T-helper 1 cell treated with Interleukin-12 subunit alpha and Interleukin-12 subunit beta and Interleukin-4 antibody, amounts not matched to agents 30 ng/mL and 1 ng/mL, for 36 hours (primary cell): Measurements from ENCODE around the gene USP24. TPM values are rescaled to one million over a fixed set of nuclear protein-coding genes. Genes with fewer than 3 reads are reported as not detected.
"Not testable (repeated sequence)": the region's sequence is repeated elsewhere in the genome, so short reads cannot be mapped to it uniquely, and the experiment has no call there.

Source experiments
- intact Hi-C: fragments of 100-400 bp; cut with micrococcal nuclease; formaldehyde crosslinking; loops from one replicate; pipeline ENCODE4 v1.15.1; 2024
- total RNA-seq: library from RNA; stranded (reverse); gene quantifications from 2 replicates; pipeline ENCODE4 v1.2.3, GENCODE V29; 2022

The USP24 gene
- total RNA-seq, 1 donor from 2014 or later = 43.9 TPM

DNA sequence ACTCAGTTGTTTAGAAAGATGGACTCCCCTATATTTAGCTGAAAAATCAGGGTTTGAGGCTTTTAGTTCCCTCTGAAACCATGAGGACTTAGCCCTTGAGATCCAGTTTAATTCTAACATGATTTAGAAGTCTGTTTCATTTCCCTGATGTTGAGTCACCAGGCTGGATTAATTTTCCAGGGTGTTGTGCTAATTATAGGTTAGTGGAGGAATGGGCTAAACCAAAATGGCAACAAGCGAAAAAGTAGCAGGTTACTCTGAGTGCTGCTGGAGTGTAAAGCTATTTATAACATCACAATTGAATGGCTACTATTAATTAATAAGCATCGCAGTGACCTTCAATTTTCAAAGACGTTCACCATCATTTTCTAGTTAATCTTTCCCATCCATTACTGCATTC, 15.5 kb upstream of the USP24 start:
- intact Hi-C loops = no loop called here

DNA sequence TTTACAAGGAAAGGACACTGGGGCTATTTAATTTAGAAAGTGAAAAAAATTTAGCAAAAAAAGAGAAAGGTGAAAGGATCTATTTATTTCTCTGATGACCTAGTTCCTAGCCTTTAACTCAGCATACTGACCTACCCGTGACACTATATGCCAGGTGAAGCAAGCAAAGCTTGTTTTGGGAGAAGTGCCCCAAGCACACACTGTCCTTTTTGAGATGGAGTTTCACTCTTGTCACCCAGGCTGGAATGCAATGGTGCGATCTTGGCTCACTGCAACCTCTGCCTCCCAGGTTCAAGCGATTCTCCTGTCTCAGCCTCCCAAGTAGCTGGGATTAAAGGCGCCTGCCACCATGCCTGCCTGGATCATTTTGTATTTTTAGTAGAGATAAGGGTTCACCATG, 14.6 kb upstream of the USP24 start:
- intact Hi-C loops = not testable (repeated sequence)

DNA sequence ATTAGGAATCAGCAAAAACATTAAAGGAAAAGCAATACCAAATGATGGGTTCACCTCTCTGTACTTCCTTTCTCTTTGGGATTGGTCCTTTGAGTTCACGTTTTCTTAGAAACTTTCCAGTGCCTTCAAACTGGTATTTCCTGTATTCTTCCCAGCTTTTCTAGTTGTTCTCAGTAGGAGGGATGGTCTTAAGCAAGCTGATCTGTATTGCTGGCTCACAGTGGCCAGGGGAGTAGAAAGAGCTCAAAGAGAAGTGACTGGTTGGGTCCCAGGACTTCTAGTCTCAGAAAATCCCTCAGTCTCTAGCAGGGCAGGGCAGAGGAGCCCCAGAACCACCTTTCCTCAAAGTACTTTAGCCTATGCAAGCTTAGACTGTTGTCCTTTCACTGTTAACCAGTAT, 10.1 kb upstream of the USP24 start:
- intact Hi-C loops = no loop called here

DNA sequence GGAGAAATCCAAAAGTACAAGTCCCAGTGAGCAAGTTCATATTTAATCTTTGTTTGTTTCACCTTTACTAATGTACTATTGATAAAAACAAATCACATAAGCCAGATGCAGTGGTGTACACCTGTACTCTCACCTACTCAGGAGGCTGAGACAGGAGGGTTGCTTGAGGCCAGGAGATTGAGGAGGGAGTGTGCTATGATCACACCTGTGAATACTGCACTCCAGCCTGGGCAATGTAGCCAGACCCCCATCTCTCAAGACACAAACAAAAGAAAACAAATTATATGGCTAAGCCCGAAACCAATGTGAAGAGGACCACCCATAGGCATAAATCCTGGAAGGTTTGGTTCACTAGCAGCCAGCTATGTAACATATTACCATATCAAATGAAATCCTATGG, 9.6 kb upstream of the USP24 start:
- intact Hi-C loops = no loop called here

DNA sequence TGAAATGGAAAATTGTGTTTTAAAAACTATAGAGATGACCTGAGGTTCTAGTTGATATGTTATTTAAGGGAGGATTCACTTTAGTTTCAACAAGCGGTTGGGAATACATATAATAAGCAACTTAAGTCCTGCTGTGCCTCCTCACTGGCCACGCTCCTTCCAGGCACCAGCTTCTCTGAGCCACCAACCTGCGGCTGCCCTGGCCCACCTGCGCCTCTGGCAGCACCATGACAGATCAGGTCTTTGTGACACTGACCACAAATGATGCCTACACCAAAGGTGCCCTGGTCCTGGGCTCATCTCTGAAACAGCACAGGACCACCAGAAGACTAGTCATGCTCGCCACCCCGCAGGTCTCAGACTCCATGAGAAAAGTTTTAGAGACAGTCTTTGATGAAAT, 7.0 kb upstream of the USP24 start:
- intact Hi-C loops = no loop called here

DNA sequence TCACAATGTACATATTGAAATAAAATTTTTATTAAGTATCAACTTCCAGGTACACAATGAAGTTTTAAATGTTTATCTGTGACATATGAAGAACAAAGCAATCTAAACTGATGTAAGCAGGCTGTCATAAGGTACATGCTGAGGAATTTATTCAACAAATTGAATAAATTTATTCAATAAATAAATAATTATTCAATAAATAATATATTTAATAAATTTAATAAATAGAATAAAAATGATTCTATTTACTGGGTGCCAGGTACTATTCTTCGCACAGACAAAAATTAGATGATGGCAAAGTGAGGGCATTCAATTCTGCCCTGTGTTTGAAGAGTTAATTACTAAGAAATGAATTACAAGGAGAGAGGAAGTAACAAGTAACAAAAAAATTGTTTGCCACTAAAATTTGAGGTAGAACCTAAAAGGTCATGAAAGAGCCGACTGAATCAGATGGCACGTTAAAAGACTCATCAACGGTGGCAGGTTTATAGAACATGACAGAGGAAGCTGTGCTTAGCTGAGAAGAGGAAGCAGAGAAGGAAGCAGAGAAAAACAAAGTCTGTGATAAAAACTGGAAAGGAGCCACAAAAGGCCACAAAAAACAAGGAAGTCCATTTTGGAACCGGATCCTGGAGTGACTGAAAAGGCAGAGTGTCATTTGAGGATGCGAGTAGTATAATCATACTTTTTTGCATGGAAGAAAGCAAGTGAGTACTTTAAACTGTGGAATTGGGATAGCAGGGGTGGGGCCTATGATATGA, 2.2 kb upstream of the USP24 start:
- intact Hi-C loops = loop anchor here (5.0 to 10.0 kb wide), 4 partner anchors 333 to 1890 kb away; partner anchors contain the start of genes DHCR24, IFT25, LRP8 and LRRC42

DNA sequence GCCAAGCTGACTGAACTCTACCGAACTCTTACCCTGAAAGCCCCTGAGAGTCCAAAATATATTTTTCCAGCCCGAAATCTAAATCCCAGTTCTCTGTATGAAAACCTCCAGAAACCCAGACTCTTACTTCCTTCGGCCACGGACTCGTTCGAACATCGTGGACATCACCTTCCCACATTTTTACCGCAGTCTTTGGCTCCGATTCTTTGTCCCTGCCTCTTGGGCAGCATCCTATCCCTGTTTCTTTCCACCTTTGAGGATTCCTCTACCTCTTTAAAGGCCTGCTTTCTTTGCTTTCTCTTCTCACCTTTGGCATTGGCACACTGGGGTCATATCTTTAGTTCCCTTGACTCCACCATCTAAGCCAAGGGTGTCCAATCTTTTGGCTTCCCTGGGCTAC, 932 bp upstream of the USP24 start:
- intact Hi-C loops = loop anchor here (5.0 to 10.0 kb wide), 4 partner anchors 331 to 1889 kb away; partner anchors contain the start of genes DHCR24, IFT25, LRP8 and LRRC42

DNA sequence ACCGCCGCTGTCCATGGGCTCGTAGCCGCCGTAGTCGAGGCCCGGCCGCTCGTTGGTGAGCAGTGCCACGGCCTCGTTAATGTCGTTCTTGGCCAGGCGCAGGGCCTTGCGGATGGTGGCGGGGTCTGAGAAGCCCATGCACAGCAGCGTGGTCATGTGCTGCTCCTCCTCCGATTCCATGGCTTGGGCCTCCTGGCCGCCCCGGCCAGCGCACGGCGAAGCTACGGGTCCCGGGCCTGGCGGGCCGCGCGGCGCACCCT, 300 bp downstream of the USP24 start:
- intact Hi-C loops = loop anchor here (1.0 to 10.0 kb wide), 9 partner anchors 43 to 1888 kb away; partner anchors contain the start of genes CYB5RL, DHCR24, IFT25 and LRP8

DNA sequence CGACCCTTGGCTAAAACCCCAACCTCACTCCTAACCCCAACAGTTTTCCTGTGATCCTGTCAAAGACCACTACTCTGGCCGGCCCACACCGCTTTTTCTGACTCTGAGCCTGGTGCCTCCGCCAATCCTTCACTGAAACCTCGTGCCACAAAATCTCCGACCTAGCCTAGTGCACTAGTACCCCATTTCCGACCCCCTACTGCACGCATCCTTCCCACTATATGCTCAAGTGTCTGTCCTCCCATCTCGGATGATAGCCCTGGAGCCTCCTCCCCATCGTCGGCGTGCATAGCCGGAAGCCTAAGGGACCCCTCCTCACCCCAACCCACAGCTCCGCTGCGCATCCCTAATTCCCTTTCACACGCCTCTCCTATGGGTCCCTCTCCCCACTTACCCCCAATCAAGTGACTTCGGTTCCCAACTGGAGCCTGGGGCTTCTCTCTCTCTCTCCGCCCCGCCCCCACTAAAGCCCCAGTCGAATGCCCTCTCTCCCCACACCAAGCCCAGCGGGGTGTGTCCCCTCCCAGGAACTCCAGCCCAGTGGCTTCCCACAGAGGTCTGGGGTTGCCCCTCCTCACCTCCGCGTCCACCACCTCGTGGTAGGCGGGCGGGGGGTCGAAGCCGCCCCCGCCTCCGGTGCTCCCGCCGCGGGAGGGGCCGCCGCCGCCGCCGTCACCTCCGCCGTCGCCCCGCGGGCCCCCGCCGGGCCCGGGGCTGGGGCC, 791 bp downstream of the USP24 start:
- intact Hi-C loops = loop anchor here (1.0 to 10.0 kb wide), 6 partner anchors 44 to 1270 kb away; partner anchors contain the start of genes CYB5RL, DHCR24, IFT25 and LRRC42

DNA sequence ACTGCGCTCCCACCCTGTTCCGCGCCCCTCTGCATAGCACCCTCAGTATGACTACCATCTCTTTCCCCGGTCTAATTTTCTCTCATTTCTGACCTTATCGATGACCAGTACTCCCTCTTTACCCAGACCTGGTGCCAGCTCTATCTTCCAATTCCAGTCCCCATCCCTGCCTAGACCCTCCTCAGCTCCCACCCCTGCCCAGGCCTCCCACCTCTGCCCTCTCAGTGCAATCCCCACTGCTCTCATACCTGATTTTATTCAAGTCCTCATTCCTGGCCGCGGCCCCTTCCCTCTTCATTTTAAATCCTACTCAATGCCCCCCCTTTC, 1.3 kb downstream of the USP24 start:
- intact Hi-C loops = loop anchor here (1.0 to 10.0 kb wide), 9 partner anchors 9 to 1269 kb away; partner anchors contain the start of genes CYB5RL, DHCR24, IFT25 and LRRC42

DNA sequence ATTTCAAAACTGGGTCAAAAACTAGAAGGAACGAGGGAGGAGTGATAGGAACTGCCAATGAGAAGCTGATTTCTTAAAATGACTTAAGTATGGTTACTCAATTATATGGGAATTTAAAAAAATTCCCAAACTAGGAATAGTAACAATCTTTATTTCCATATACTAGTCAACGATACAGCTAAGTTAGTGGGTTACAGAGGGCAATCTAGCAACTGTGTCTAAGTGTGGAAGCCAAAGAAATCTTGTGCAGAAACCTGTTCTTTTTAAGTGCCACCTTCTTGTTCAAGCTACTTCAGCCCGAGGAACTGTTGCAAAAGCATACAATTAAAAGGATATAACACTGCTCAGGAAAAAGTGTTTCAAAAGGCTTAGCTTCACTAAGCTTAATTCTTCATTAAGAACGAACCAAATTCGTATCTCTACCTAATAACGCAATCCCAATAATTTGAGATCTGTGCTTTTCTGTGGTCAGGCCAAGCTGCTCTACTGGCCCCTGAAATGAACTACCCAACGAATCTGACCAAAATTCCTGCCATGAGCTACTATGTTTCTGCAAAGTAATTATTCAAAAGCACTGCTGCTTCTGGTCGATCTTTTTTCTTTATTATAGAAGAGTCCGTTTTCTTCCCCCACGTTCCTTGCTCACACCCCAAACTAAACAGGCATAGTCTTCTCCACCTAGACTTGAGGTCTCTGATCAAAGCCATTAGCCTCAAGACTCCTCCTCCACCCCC, 1.8 kb downstream of the USP24 start:
- intact Hi-C loops = loop anchor here (1.0 to 10.0 kb wide), 7 partner anchors 8 to 1269 kb away; partner anchors contain the start of genes DHCR24, IFT25, LRRC42 and SSBP3

DNA sequence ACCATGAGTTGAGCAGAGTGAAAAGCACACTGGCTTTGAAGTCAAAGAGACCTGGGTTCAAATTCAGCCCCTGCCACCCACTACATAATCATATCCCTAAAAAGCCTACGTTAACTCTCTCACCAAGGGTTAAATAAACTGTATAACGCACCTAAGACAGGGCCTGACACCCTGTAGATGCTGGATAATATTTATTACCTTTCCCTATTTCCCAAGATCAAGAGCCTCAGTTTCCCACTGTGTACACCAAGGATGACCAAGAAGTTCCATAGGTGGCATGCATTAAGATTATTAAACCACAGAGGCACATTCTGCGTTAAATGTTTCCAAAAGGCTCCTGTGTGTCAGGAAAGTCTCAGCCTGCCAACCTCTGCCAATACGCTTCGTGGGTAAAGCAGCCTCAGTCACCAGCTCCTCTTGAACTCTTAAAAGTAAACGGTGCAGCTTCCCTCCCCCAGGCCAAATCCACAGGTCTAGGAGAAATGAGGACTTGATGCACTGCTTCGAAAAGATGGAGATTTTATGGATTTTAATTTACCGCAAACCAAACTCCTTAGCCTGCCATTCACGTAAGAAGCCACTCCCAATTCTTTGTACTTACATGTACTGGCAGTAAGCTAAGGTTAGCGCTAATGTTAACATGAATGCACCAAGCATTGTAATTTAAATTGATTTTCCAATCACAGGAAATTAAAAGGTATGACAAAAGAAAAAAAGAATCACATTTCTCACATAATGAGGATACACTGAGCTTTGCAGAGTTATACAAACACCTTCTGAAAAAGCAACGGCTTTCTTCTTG, 2.6 kb downstream of the USP24 start:
- intact Hi-C loops = loop anchor here (1.0 to 10.0 kb wide), 7 partner anchors 7 to 1268 kb away; partner anchors contain the start of genes DHCR24, IFT25, LRRC42 and SSBP3

DNA sequence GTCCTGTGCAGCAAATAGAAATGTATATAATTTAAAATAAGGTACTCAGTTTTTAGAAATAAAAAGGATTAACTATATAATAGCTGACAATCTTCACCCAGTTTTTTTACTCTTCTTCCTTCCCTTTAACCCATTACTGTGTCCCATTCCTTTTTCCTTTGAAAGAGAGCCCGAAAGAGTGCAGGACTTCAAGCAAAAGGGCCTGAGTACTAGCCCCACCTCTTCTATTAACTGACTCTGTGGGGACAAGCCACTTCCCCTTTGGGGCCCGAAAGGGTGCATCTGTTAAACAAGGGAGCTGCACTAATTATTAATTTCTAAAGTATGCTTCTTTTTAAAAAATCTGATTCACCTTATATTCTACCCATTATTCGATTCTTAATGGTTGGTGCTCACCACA, 3.3 kb downstream of the USP24 start:
- intact Hi-C loops = loop anchor here (2.0 to 10.0 kb wide), 6 partner anchors 15 to 1267 kb away; partner anchors contain the start of genes DHCR24, IFT25, LRRC42 and SSBP3

DNA sequence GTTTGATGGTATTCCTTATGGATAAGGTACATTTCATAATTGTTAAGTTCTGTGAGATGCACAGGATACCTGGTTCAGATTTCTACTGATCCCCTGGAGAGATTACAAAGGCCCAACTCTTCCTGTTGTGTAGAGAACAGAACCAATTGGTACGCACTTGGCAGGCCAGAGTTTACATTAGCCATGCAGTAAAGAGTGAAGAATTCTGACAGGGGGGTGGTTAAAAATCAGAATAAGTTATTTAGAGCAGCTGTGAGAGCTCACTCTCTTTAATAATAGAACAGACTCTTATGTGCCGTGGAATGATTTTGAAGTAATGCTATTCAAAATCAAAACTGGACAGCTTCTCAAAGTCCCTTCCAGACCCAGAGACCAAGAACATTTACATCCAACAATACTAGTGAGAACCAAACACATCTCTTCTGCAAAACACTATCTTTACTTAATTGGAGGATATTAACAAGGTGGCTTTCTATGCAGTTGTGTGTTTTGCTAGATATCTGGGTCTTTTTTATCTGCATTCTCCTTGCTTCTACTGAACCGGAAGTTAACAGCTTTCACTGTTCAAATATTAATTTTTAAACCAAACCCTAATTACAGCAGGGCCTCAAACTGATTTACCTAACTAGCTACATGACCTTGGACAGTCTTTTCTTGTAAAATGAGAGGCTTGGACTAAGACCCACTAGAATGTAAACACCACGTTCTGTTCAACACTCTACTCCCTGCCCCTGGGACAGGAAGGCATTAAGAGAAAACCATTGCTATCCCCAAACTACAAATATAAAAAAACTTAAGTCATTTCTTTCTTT, 4.0 kb downstream of the USP24 start:
- intact Hi-C loops = loop anchor here (5.0 to 10.0 kb wide), 4 partner anchors 326 to 1266 kb away; partner anchors contain the start of genes DHCR24, IFT25, LRRC42 and SSBP3

DNA sequence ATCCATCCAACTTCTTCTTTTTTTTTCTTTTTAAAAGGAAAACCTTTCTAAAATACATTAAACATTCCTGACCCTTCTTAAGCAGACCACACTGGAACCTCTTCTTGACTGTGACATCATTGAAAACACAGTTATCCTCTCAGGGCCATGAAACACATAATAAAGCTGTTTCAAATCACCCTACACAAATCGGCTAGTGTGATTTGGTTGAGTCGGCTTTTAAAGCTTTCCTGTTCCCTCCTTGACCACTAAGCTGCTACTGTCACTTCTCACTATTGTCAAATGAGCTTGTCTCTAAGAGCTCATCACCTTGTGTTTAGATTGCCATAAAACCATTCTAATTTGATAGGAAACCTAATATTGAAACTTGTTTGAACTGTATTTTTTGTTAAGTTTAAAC, 5.9 kb downstream of the USP24 start:
- intact Hi-C loops = no loop called here

DNA sequence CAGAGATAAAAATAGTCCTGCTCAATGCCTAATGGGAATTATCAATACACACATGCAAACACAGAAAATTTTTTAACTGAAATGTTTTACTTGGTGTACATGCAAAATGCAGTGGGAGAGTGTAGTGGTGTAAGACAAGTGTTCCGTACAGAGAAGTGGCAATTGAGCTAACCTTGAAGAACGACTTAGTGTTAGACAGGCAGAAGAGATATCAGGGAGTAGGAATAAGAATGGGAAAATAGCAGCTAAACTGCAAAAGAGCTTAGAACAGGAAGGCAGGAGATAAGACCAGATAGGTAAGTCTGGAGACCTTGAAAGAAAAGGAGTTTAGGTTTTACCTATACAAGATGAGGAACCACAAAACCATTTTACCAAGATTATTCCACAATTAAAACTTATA, 9.0 kb downstream of the USP24 start:
- intact Hi-C loops = no loop called here

DNA sequence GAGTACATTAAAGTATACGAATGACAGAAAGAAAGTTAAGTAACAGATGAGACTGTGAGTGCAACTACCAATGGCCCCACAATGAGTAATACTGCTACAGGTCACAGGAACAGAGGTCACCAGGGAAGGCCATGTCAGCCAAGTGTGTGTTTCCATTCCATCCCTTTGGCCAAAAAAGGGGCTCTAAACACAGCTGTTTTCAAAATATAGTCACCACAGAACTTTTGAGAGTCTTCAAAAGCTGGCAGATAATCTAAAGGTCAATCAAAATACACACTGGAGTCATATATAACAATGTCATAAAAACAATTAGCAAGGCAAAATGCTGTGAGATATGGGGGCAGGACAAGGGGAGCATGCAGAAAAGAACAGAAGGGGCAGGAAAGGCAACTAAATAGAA, 10.2 kb downstream of the USP24 start:
- intact Hi-C loops = loop anchor here (1.0 kb wide), 1 partner anchor 8 kb away; no protein-coding TSS in a partner anchor

DNA sequence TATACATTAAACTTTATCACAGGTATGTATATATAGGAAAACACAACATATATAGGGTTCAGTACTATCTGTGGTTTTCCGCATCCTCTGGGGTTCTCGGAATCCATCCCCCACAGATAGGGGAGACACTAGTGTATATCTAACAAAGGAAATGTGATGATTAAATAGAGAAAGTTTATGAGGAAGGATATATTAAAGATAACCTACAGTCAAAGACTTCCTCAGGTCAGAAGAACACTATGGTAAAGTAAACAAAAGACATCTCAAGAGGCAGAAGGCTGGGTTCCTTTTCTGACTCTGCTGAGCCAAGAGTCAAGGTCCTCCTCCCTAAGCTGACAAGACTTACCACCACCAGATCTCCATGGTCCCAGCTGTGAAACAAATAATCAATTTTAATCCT, 12.1 kb downstream of the USP24 start:
- intact Hi-C loops = no loop called here

DNA sequence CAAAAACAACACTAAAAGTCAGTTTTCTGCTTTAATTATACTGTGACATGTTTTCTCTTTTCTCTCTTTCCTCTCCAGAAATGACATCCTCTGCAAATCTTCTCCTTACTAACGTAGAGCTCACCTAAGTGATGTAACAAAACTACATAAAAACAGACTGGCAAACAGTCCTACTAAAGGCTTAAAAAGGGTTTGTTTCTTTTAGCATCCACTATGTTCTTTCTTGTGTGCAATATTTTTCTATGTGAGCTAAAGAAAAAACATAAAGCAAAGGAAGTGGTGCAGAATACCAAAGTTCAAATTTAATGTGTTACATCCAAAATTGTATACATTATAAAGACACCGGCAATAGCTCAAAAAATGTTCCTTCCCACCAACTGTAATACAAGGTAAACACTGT, 14.5 kb downstream of the USP24 start:
- intact Hi-C loops = no loop called here

DNA sequence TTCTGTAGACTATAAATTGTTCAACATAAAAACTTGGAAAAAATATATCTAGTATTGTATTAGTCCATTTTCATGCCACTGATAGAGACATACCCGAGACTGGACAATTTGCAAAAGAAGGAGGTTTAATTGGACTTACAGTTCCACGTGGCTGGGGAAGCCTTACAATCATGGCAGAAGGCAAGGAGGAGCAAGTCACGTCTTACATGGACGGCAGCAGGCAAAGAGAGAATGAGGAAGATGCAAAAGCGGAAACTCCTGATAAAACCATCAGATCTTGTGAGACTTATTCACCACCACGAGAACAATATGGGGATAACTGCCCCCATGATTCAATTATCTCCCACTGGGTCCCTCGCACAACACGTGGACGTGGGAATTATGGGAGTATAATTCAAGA, 15.4 kb downstream of the USP24 start:
- intact Hi-C loops = not testable (repeated sequence)
